Retinal pigment epithelial cell (primary cell): ENCODE results near the gene NTSR1.

Experiments
- DNase-seq: peaks from one replicate; pipeline ENCODE4 v3.0.0-alpha.2; 2010; ENCODE audit warnings: low read depth
- H3K4me3 ChIP-seq: 2 replicates; pipeline ENCODE4 v1.5.1; 2011; ENCODE audit warnings: mild to moderate bottlenecking, low read length, control low read depth, moderate library complexity
- CTCF ChIP-seq: conservative IDR thresholded peaks from 2 replicates; pipeline ENCODE4 v1.5.1; 2011; ENCODE audit warnings: low read depth, low read length, control low read depth, inconsistent platforms

NTSR1 gene

GRCh38 chr20:62759981-62760431 lies 51.4 kb downstream of the NTSR1 start:
- H3K4me3 ChIP-seq = no peak overlapping the region
- no peak for TF ChIP-seq CTCF
- DNase-seq = no peak

GRCh38 chr20:62760471-62760855 lies 51.8 kb downstream of the NTSR1 start:
- no peak for TF ChIP-seq CTCF
- H3K4me3 ChIP-seq = no peak overlapping the region
- no peak for DNase-seq

- no peak overlapping the region for H3K4me3 ChIP-seq
- no peak for TF ChIP-seq CTCF
- no peak for DNase-seq
Observed at GRCh38 chr20:62760856-62761758, 52.5 kb downstream of the NTSR1 start.

GRCh38 chr20:62761759-62762131 lies 53.1 kb downstream of the NTSR1 start:
- no peak for DNase-seq
- H3K4me3 ChIP-seq = no peak overlapping the region
- no peak for TF ChIP-seq CTCF

- DNase-seq = no peak
- TF ChIP-seq CTCF = no peak
- no peak overlapping the region for H3K4me3 ChIP-seq
Observed at GRCh38 chr20:62762376-62762775, 53.7 kb downstream of the NTSR1 start.

- no peak for DNase-seq
- no peak for TF ChIP-seq CTCF
- H3K4me3 ChIP-seq = no peak overlapping the region
Observed at GRCh38 chr20:62762801-62763368, 54.2 kb downstream of the NTSR1 start.

- TF ChIP-seq CTCF = no peak
- no peak overlapping the region for H3K4me3 ChIP-seq
- no peak for DNase-seq
Observed at GRCh38 chr20:62763404-62763803, 54.8 kb downstream of the NTSR1 start.
